Body of pancreas (tissue), 4 donors: ENCODE measurements around the gene CNOT1. TPM values are rescaled to one million over a fixed set of nuclear protein-coding genes. Genes with fewer than 3 reads are reported as not detected.

Experiments used
- ATAC-seq: fragments of 150-250 bp; one replicate; pipeline ENCODE4 v1.9.1; 2016
- DNase-seq, 4 donors: peaks; one replicate each; pipeline ENCODE4 v3.0.0-alpha.2; 2019
- H3K27ac ChIP-seq, 4 donors: fragments of 200-600 bp; sonication (generic); 1 replicate in 3 of 4; 2 replicates in 1 of 4; pipeline versions ENCODE4 v1.5.1 to v1.6.1; 2016 to 2019; ENCODE audit warnings: mild to moderate bottlenecking in 1 of 4, mixed read lengths in 1 of 4, moderate library complexity in 1 of 4
- H3K27me3 ChIP-seq, 2 donors: fragments of 200-600 bp; sonication (generic); one replicate each; pipeline ENCODE4 v1.6.0; 2016; ENCODE audit warnings: mild to moderate bottlenecking in 1 of 2
- H3K36me3 ChIP-seq, 2 donors: fragments of 200-600 bp; sonication (generic); replicated peaks in 1 of 2; 2 replicates each; pipeline ENCODE4 v1.5.1; 2016; ENCODE audit warnings: low read depth in 2 of 2; ENCODE audit not compliant: insufficient read depth in 1 of 2
- H3K4me1 ChIP-seq: fragments of 200-600 bp; sonication (generic); one replicate; pipeline ENCODE4 v1.6.0; 2016
- H3K4me3 ChIP-seq, 2 donors: fragments of 200-600 bp; sonication (generic); 1 replicate in 1 of 2; 2 replicates in 1 of 2; pipeline ENCODE4 v1.5.1; 2016 to 2019
- H3K9me3 ChIP-seq, 3 donors: fragments of 200-600 bp; sonication (generic); 1 replicate in 2 of 3; 2 replicates in 1 of 3; pipeline ENCODE4 v1.5.1; 2016
- CTCF ChIP-seq, 7 experiments: fragments of 450-650 bp in 4 of 7; fragments of 200-600 bp in 3 of 7; sonication (generic) in 3 of 7; IDR thresholded peaks; one replicate each; pipeline ENCODE4 v1.5.1; 2016 to 2019; ENCODE audit warnings: antibody characterized with exemption in 7 of 7
- POLR2A ChIP-seq, 3 donors: fragments of 450-650 bp; IDR thresholded peaks; one replicate each; pipeline ENCODE4 v1.6.1; 2016; ENCODE audit warnings: antibody characterized with exemption in 3 of 3, mild to moderate bottlenecking in 2 of 3
- WGBS, 2 donors: methylation state at CpG; one replicate each; pipeline ENCODE4 v1.1.5; 2017; 5-methylcytosine and 5-hydroxymethylcytosine counted together
- intact Hi-C: fragments of 100-400 bp; cut with DNase I; formaldehyde crosslinking; loops from one replicate; pipeline ENCODE4 v1.15.1; 2023
- total RNA-seq, 2 donors: library from RNA; depleted of rRNA; stranded (reverse); fragments of >200 nt; gene quantifications; one replicate each; pipeline ENCODE4 v1.1.0, GENCODE V29; 2016

CNOT1 gene
- total RNA-seq, 2 donors from 2014 or later = 56.8 to 63.9 TPM

DNA sequence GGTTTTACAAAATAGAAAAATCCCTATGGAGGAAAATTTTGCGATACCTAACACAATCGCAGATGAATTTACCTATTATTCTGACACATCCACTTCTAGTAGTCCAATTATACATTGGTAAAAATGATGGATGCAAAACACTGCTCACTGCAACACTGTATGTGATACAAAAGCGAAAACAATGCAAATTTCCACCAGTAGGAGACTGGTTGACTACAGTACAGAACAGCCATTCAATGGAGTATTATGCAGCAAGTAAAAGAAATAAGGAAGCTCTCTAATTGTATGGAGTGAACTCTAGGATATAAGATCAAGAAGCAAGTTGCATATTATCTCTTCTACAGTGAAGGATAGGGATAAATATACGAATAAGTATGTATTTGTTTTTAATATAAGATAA, 65.9 kb downstream of the CNOT1 start:
- Histone ChIP-seq H3K9me3 (no peaks in the 10 kb centered on the region), H3K27me3 (no peaks in the 10 kb centered on the region), H3K4me1 (no peaks in the 10 kb centered on the region), H3K27ac (no peak overlapping the region), H3K4me3 (no peak overlapping the region), H3K36me3 (peaks cover 0 to 18% of the 10 kb centered on the region in 2 donors)
- 90 to 93% methylated on average over 4 of the region's 4 CpGs for WGBS, 2 donors
- intact Hi-C loops = no loop called here
- DNase-seq (no peak), ATAC-seq (no peak)
- TF ChIP-seq CTCF (IDR thresholded peaks at IDR 0.05) (no peak), POLR2A (IDR thresholded peaks at IDR 0.05) (no peak)

GRCh38 chr16:58563235-58563634, 66.4 kb downstream of the CNOT1 start:
- peaks cover 0 to 17% of the 10 kb centered on the region in 2 donors for H3K36me3 ChIP-seq
- H3K4me3 ChIP-seq = no peak overlapping the region
- intact Hi-C loops = no loop called here

GRCh38 chr16:58556678-58557077, 72.9 kb downstream of the CNOT1 start:
- DNase-seq = no peak
- intact Hi-C loops = no loop called here
- Histone ChIP-seq H3K36me3 (peaks cover 5 to 30% of the 10 kb centered on the region in 2 donors), H3K4me1 (no peaks in the 10 kb centered on the region), H3K27me3 (no peaks in the 10 kb centered on the region), H3K27ac (no peak overlapping the region), H3K9me3 (no peaks in the 10 kb centered on the region), H3K4me3 (no peak overlapping the region)
- no peak for ATAC-seq
- WGBS, 2 donors = 72 to 91% methylated on average over 2 of the region's 2 CpGs
- TF ChIP-seq POLR2A (IDR thresholded peaks at IDR 0.05) = no peak
- TF ChIP-seq CTCF (IDR thresholded peaks at IDR 0.05) = no peak

More at GRCh38 chr16:58563235-58563634, 66.4 kb downstream of the CNOT1 start:
- Histone ChIP-seq H3K27me3 (no peaks in the 10 kb centered on the region), H3K27ac (no peak overlapping the region), H3K9me3 (no peaks in the 10 kb centered on the region), H3K4me1 (no peaks in the 10 kb centered on the region)
- ATAC-seq = no peak
- DNase-seq = no peak
- TF ChIP-seq CTCF (IDR thresholded peaks at IDR 0.05) (no peak), POLR2A (IDR thresholded peaks at IDR 0.05) (no peak)

- Histone ChIP-seq H3K36me3 (peaks cover 15 to 32% of the 10 kb centered on the region in 2 donors), H3K27ac (no peak overlapping the region), H3K9me3 (no peaks in the 10 kb centered on the region), H3K4me3 (no peak overlapping the region), H3K27me3 (no peaks in the 10 kb centered on the region), H3K4me1 (no peaks in the 10 kb centered on the region)
- 87 to 88% methylated on average over 3 of the region's 3 CpGs for WGBS, 2 donors
- intact Hi-C loops = no loop called here
- no peak for TF ChIP-seq POLR2A (IDR thresholded peaks at IDR 0.05)
- TF ChIP-seq CTCF (IDR thresholded peaks at IDR 0.05) = no peak
- ATAC-seq (no peak), DNase-seq (no peak)
These were observed 78.1 kb downstream of the CNOT1 start for GRCh38 chr16:58551496-58551895.

GRCh38 chr16:58548378-58548777, 81.2 kb downstream of the CNOT1 start:
- H3K27ac ChIP-seq = no peak overlapping the region
- intact Hi-C loops = no loop called here
- 57 to 64% methylated on average over 2 of the region's 2 CpGs for WGBS, 2 donors
- no peak overlapping the region for H3K4me3 ChIP-seq
- H3K36me3 ChIP-seq = peaks cover 20 to 46% of the 10 kb centered on the region in 2 donors
- ATAC-seq (no peak), DNase-seq (no peak)
- H3K4me1 ChIP-seq = no peaks in the 10 kb centered on the region
- TF ChIP-seq POLR2A (IDR thresholded peaks at IDR 0.05) = no peak
- TF ChIP-seq CTCF (IDR thresholded peaks at IDR 0.05) = no peak
- H3K27me3 ChIP-seq = no peaks in the 10 kb centered on the region
- no peaks in the 10 kb centered on the region for H3K9me3 ChIP-seq
